ACHN (cell line): ENCODE data around the gene FOXJ3.

Experiments used
- DNase-seq: peaks from one replicate; pipeline ENCODE4 v3.0.0-alpha.2; 2015
- in situ Hi-C: cut with HindIII; loops from 2 replicates; pipeline ENCODE4 v1.10.0; 2017; ENCODE audit warnings: low sequenced_read_pairs, low pct_ligation_motif_present, low pct_unique_long_range_greater_than_20kb

FOXJ3 gene

DNA sequence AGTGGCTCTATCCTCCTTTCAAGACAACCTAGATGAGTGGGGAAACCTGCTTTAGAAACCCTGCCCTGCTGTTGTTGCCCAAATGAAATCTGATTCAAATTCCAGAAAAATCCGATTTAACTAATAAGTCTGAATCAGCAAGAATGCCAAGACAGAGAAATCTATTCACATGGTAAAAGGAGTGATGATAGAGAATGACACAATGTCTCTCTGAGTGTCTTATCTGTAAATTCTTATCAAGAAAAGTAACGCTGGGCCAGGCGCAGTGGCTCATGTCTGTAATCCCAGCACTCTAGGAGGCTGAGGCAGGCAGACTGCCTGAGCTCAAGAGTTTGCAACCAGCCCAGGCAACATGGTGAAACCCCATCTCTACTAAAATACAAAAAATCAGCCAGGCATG, 156.8 kb downstream of the FOXJ3 start:
- no peak for DNase-seq
- in situ Hi-C loops = no loop called here

GRCh38 chr1:42177541-42177981, 157.5 kb downstream of the FOXJ3 start:
- DNase-seq = no peak
- in situ Hi-C loops = no loop called here

DNA sequence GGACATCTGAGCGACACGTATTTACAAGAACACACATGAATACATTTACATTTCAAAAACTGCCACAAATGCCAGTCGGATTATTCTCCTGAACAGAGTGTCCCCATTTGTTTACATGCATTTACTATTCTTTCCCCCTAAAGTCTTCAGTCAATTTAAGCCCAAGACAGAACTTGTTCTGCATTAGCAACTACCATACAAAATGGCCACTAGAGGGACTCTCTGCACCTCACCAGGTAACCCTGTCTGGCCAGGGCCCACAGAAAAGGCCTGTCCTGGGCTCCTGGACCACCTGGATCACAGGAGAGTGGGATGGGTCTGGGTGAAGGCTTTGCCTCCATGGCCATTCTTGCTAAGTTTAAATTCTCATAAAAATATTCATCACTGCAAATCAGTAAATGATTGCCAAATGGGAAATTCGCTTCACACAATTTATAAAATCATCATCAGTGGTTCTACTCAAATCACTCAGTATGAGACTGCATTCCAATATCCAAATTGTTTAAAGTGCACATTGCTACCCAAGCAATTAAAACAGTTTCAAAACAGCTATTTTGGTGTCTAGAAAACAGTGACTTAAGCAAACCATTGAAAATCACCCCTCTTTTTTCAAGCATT, 158.0 kb downstream of the FOXJ3 start:
- in situ Hi-C loops = no loop called here

DNA sequence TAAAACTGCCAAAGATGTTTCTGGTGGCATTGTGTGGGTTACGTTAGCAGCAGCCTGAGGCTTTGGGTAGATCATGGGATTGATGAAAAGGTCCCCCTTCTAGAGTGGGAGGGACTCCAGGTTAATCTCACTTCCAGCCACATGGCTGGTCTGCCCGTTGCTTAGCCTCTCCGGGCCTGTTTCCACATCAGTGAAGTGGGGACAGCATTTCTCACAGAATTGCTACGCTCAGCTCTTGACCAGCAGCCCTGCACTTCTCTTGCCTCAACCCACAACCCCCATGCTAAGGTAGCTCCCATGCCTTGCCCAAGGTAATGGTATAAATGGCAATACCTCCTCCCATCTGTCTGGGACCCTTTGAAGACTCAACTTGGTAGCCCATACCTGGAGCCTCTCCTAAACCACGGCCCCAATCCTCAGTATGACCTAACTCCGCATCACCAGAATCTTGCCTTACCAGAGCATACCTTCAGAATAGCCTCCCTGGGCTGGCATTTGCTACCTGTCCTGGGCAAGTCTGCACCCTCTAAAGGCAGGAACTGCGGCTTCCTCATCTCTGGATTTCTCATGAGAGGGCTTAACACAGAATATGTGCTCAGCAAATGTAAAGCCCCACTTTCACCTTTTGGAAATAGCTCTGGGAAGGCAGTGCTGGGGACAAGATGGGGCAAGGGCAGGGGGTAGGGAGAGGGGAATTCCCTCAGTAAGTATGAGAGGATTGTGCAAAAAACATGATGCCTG, 159.6 kb downstream of the FOXJ3 start:
- no peak for DNase-seq
- in situ Hi-C loops = no loop called here

More for the DNA sequence above, 158.0 kb downstream of the FOXJ3 start:
- DNase-seq = peak; percentile 56

DNA sequence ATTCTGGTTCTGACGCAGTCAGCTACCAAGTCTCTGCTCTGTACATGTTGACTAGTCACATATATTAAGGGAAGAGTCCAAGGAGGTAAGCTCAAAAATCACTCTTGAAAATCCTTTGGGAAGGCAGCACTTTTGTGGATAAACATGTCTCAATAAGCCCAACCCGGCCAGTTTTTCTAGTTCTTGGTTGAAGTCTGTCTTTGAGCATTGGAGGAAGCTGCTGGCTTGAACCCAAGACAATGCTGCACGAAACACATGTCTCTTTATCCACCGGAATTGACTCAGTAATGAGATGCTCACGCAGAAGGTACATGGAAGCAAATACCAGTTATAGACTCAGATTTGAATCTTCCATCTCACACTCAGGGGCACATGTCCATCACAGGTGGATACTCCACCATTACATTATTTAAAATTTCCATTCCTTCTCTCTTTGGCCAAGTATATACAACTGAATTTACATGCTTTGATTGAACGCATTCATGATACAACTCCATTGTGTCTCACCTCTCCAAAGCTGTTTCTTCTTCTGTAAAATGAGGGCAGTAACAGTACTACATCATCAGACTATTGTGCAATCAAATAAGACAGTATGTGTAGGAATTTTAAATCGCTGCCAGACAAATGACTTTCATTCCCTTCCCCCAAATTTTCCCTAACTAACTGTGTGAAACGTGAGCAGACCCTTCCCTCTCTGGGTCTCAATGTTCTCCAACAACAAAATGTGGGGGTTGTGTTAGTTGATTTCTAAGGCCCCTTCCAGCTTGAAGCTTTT, 160.9 kb downstream of the FOXJ3 start:
- no peak for DNase-seq

GRCh38 chr1:42173155-42173933, 161.7 kb downstream of the FOXJ3 start:
- DNase-seq = peak; percentile 22
- in situ Hi-C loops = no loop called here

More for the DNA sequence above, 160.9 kb downstream of the FOXJ3 start:
- in situ Hi-C loops = no loop called here

DNA sequence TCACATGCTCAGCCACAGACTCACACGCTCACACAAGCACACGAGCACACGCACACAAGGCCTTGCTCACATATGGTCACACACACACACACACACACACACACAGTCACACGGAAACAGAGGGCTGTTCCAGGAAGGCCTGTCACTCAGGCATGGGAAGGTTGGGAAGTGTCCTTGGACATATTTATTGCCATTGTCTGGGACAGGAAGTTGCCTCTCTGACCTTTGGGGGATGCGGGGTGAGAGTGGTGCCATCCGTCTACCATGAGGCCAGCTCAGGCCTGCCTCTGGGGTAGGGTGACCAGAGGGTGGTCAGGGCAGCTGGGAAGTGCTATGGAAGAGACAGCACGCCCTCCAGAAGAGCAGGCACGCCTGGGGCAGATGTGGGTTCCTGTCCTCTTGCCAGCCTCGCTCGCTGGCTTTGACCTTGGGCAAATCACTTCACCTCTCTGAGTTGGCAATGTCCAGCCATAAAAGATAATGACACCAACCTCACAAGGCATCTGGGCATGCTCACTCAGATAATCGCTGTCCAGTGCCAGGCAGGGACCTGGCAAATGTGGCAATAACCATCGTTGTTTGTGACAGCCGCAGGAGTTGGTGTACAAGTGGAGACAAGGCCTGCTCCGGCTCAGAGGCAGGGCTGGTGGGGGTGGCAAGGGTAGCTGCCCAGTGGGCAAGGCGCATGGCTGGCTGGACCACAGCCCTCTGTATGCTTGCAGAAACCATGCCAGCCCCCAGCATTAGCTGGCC, 162.5 kb downstream of the FOXJ3 start:
- in situ Hi-C loops = no loop called here

GRCh38 chr1:42171679-42172266, 163.3 kb downstream of the FOXJ3 start:
- DNase-seq = no peak
- in situ Hi-C loops = no loop called here

More for the DNA sequence above, 162.5 kb downstream of the FOXJ3 start:
- DNase-seq = no peak

GRCh38 chr1:42170779-42171621, 164.0 kb downstream of the FOXJ3 start:
- in situ Hi-C loops = no loop called here
- DNase-seq = no peak

- in situ Hi-C loops = no loop called here
- DNase-seq = no peak
These were observed 166.3 kb downstream of the FOXJ3 start for GRCh38 chr1:42168763-42169162.

DNA sequence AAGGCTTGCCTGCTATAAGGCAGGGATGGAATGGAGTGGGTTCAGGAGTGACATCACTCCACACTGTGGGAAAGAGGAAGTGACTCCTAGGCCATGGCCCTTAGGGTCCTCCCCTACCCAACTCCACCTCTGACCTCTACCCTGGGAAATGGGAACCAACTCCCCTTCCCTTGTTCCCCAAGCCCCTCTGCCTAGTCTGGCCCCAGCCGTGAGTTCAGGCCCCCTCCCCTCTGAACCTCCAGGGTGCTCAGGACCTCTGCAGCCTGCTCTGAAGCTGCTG, 166.7 kb downstream of the FOXJ3 start:
- in situ Hi-C loops = no loop called here
- DNase-seq = no peak

DNA sequence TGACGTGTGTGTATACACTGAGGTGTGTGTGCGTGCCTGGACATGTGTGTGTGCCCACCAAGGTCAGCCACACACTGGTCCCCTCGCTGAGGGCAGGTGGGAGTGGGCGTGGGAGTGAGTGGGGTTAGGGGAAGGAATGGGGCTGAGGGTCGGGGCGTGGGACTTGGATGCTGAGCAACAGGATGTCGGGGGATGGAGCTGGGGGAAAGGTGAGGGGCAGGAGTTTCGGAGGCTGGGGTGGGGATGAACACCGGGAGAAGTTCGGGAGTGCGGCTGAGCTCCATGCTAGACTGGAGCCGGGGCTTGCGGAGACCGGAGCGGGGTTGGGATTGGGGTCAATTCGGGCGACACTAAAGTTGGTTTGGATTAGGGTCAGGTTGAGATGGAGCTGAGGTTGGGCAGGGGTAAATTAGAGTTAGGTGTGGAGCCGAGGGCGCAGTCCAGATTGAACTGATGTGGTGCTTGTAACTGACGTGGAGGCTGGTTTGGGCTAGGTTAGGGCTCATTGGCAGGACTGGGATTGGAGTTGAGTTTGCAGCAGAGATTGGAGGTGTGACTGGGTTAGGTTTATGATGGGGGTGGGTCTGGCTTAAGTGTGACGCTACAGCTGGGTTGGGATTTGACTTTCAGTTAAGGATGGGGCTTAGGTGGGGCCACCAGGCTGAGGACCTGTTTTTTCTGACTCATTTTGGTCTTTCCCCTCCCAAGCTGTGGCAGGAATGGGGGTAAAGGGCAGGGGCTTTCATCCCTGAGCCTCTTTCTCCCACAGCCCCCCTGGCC, 167.2 kb downstream of the FOXJ3 start:
- DNase-seq = no peak
- in situ Hi-C loops = no loop called here

DNA sequence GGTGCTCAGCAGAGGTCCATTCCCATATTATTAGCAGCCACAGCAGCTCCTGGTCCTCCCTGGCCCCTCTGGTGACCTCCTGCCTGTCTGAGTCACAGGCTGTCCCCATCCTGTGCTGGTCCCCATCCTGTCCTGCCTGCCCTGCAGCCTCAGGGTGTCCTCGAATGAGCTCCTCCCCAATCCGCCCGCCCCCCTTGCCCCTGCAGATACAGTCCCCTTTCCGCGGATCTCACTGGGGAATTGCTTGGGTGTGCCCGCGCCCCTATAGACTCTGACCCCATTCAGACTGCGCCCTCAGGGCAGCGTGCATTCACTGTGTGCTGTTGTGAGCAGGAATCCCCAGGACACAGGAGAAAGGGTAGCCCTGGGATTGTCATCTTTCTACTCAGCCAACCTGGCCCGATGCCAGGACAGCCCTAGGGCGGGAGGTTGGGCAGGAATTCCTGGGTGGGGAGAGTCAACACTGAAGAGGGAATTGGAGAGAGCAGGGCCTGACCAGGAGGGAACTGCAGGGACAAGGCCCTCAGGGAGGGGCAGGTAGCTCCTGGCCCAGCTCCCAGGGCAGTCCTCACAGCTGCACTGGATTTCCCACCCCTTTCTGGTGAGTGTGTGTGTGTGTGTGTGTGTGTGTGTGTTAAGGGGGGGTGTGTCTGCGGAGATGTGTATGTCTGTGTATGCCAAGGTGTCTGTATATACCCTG, 169.4 kb downstream of the FOXJ3 start:
- DNase-seq = peak; percentile 62
- in situ Hi-C loops = no loop called here

DNA sequence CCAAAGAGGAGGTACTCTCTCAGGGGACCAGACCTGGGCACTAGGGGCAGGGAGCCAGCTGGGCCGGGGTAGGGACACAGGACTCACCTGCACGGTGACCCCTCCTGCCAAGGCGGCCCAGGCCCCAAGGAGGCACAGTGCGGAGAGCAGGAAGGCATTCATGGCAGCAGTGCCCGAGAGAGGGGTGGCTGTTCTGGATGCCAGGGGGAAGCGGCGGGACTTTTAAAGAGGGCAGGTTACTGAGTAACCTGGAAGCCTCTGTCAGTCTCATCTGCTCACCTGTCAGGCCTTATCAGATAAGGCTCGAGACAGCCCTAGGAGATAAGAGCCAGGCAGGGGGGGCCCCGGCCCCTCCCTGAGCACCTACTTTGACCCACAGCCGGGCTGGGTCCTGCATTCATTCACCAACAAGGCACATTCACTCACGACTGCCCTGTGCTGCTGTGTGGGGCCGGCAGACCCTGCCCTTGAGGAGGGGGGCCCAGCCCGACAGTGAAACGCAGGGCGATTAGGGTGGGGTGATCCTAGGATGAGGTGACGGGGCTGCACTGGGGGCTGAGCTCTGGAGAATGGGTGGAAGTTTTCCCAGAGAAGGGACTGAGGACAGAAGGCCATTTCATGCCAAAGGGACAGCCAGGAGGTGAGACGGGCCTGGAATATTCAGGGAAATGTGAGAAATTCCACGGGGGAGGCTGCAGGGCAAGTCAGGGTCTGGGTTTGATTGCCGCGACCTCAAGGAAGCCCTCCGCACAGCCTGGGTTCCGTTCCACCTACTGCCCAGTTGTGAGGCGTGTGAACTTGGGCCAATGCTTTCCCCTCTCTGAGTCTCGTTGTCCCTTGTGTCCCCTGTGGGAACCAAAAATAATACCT, 170.2 kb downstream of the FOXJ3 start, which contains the start of gene GUCA2A:
TSS of gene GUCA2A (minus strand) at position 195 of the 870 bp plus-strand sequence. CDS start at position 162, 33 bp downstream.
- in situ Hi-C loops = no loop called here

More for the DNA sequence above, 170.2 kb downstream of the FOXJ3 start, which contains the start of gene GUCA2A:
- DNase-seq = no peak
